Ovary (tissue), 9 donors: ENCODE measurements around the gene VBP1. TPM values are rescaled to one million over a fixed set of nuclear protein-coding genes. Genes with fewer than 3 reads are reported as not detected.

Experiments used
- DNase-seq, 5 donors: peaks; one replicate each; pipeline ENCODE4 v3.0.0-alpha.2; 2019 to 2020
- H3K27ac ChIP-seq, 2 donors: fragments of 200-600 bp; one replicate each; pipeline versions ENCODE4 v1.5.1 to v1.8.0; 2019 to 2022
- H3K27me3 ChIP-seq: fragments of 200-600 bp; one replicate; pipeline ENCODE4 v1.8.0; 2022
- H3K36me3 ChIP-seq: fragments of 200-600 bp; sonication (generic); one replicate; pipeline ENCODE4 v1.5.1; 2019
- H3K4me1 ChIP-seq: one replicate; pipeline ENCODE4 v1.8.1; 2013; ENCODE audit warnings: mild to moderate bottlenecking, moderate library complexity; ENCODE audit not compliant: insufficient read depth
- H3K4me3 ChIP-seq: fragments of 200-600 bp; sonication (generic); one replicate; pipeline ENCODE4 v1.5.1; 2017
- H3K9me3 ChIP-seq, 2 donors: fragments of 200-600 bp in 1 of 2; sonication (generic) in 1 of 2; one replicate each; pipeline versions ENCODE4 v1.5.1 to v1.8.1; 2013 to 2019; ENCODE audit warnings: mild to moderate bottlenecking in 1 of 2, moderate library complexity in 1 of 2
- EP300 ChIP-seq: sonication (generic); formaldehyde crosslinking; IDR thresholded peaks from one replicate; pipeline ENCODE4 v1.6.1; 2017; ENCODE audit warnings: antibody characterized with exemption
- POLR2A ChIP-seq: fragments of 450-650 bp; IDR thresholded peaks from one replicate; pipeline ENCODE4 v1.6.1; 2017; ENCODE audit warnings: antibody characterized with exemption, mild to moderate bottlenecking, moderate library complexity
- WGBS, 3 donors: extraction: QIAGEN DNeasy Blood & Tissue Kit in 1 of 3; methylation state at CpG; one replicate each; pipeline versions ENCODE4 v1.1.5 to v1.1.7; 2013 to 2017; 5-methylcytosine and 5-hydroxymethylcytosine counted together
- intact Hi-C, 4 donors: fragments of 100-400 bp; cut with DNase I; formaldehyde crosslinking; loops; one replicate each; pipeline versions ENCODE4 v1.11.0 to v1.15.1; 2022 to 2023
- polyA plus RNA-seq, 2 donors: library from polyadenylated mRNA; stranded (reverse); fragments of 200-250 nt in 1 of 2; fragments of 350-450 nt in 1 of 2; fragmentation: Illumina TruSeq in 1 of 2; extraction: RNeasy Lipid Tissue Mini Kit (QIAGEN cat#74804) in 1 of 2; gene quantifications; one replicate each; pipeline ENCODE4 v1.2.3, GENCODE V29; 2013 to 2014
- total RNA-seq, 7 donors: library from RNA; depleted of rRNA in 2 of 7; stranded (reverse); fragments of >200 nt in 2 of 7; fragmentation: NEBNext Ultra II Directional in 3 of 7; extraction: Animal tissue kit (Norgen Biotek cat#: 25700) in 3 of 7; gene quantifications; one replicate each; pipeline versions ENCODE4 v1.1.0 to v1.2.4, GENCODE V29; 2016 to 2023
- TF ChIP-seq, protein P1 (sequence below), 3 donors: fragments of 450-650 bp in 2 of 3; fragments of 200-600 bp in 1 of 3; IDR thresholded peaks; one replicate each; pipeline versions ENCODE4 v1.5.1 to v1.8.0; 2016 to 2022; ENCODE audit warnings: antibody characterized with exemption in 3 of 3, mild to moderate bottlenecking in 1 of 3
- donor health status: DM: no; HTN: no; CAD: no; lungs with moderate emphysema.
- donor health status: DM: no; HTN: no; CAD: no.
- donor health status: Bipolar disorder and iron deficiency.
- donor health status: DM: yes; HTN: yes; CAD: no.
- donor health status: DM: no; HTN: no; CAD: no.
- donor health status: DM: yes; HTN: yes; CAD: no.

VBP1 gene
- total and polyA plus RNA-seq, 9 donors, result 27.1 to 46.0 (median 34.3) TPM

DNA sequence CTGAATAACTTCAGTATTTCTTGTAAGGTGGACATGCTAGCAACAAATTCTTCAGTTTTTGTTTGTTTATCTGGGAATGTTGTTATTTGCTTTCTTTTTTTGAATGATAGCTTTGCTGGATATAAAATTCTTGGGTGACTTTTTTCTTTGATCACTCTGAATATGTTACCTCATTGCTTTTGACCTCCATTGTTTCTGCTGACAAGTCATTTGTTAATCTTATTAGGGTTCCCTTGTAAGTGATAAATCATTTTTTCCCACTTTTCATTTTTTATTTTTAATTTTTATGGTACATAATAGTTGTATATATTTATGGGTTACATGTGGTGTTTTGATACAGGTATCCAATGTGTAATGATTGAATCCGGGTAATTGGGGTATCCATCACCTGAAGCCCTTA, 54.7 kb downstream of the VBP1 start:
- H3K36me3 ChIP-seq, result no peaks in the 10 kb centered on the region
- intact Hi-C loops, result no loop called here
- H3K27ac ChIP-seq, result no peak overlapping the region
- DNase-seq, result no peak
- 85 to 91% (median 90%) methylated on average over 1 of the region's 1 CpG for WGBS, 3 donors
- H3K4me1 ChIP-seq, result no peaks in the 10 kb centered on the region
- no peaks in the 10 kb centered on the region for H3K9me3 ChIP-seq
- no peak for TF ChIP-seq POLR2A
- no peak for TF ChIP-seq EP300
- H3K4me3 ChIP-seq, result no peak overlapping the region
- H3K27me3 ChIP-seq, result no peaks in the 10 kb centered on the region

DNA sequence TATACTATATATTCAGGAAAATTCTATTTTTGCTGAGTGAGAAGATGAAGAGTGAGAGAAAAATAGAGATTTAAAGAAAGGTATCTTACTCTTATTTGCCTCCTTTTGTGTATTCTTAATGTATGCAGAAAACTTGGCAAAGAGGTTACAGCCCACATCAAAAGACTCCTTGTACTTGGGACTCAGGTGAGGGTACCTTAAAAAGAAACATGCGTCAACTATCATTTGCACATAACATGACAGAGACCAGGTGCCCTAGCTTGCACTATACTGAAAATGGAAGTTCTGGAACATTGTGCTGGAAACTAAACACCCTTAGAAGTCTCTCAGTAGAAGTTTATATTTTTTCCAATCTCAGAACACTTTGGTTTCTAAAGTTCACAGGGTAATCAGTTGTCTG, 63.6 kb downstream of the VBP1 start:
- no peaks in the 10 kb centered on the region for H3K36me3 ChIP-seq
- TF ChIP-seq POLR2A (no peak), EP300 (no peak)
- TF ChIP-seq, protein P1, sequence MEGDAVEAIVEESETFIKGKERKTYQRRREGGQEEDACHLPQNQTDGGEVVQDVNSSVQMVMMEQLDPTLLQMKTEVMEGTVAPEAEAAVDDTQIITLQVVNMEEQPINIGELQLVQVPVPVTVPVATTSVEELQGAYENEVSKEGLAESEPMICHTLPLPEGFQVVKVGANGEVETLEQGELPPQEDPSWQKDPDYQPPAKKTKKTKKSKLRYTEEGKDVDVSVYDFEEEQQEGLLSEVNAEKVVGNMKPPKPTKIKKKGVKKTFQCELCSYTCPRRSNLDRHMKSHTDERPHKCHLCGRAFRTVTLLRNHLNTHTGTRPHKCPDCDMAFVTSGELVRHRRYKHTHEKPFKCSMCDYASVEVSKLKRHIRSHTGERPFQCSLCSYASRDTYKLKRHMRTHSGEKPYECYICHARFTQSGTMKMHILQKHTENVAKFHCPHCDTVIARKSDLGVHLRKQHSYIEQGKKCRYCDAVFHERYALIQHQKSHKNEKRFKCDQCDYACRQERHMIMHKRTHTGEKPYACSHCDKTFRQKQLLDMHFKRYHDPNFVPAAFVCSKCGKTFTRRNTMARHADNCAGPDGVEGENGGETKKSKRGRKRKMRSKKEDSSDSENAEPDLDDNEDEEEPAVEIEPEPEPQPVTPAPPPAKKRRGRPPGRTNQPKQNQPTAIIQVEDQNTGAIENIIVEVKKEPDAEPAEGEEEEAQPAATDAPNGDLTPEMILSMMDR (IDR thresholded peaks at IDR 0.05), result no peak
- intact Hi-C loops, result no loop called here
- no peak for DNase-seq
- no peaks in the 10 kb centered on the region for H3K9me3 ChIP-seq
- H3K4me3 ChIP-seq, result no peak overlapping the region
- H3K27ac ChIP-seq, result no peak overlapping the region
- no peaks in the 10 kb centered on the region for H3K4me1 ChIP-seq
- no peaks in the 10 kb centered on the region for H3K27me3 ChIP-seq
- 87 to 94% (median 90%) methylated on average over 1 of the region's 1 CpG for WGBS, 3 donors

Other genes starting within 250 kb of the VBP1 start
- 10 to 100 TPM; 15.5 to 77.5 (median 23.9) TPM for gene F8, start 193.7 kb upstream of the VBP1 start, total RNA-seq
- gene F8, start 193.7 kb upstream of the VBP1 start, polyA plus RNA-seq, result 10 to 100 TPM; 15.3 to 18.9 TPM
- gene FUNDC2, start 189.6 kb upstream of the VBP1 start, total RNA-seq, result 100 to 1,000 TPM; 133 to 179 (median 144) TPM
- 100 to 1,000 TPM; 149 to 257 TPM for gene FUNDC2, start 189.6 kb upstream of the VBP1 start, polyA plus RNA-seq
- gene CMC4, start 145.3 kb upstream of the VBP1 start, total RNA-seq, result 10 to 100 TPM in 3 of 7 donors, 1 to 10 TPM in 4; 7.1 to 34.1 (median 9.3) TPM
- 10 to 100 TPM in 1 of 2 donors, 1 to 10 TPM in 1; 5.2 to 17.0 TPM for gene CMC4, start 145.3 kb upstream of the VBP1 start, polyA plus RNA-seq
- 10 to 100 TPM in 4 of 7 donors, 1 to 10 TPM in 2, under 1 TPM in 1; 0.36 to 29.0 (median 27.3) TPM for gene MTCP1, start 145.3 kb upstream of the VBP1 start, total RNA-seq
- gene MTCP1, start 145.3 kb upstream of the VBP1 start, polyA plus RNA-seq, result 10 to 100 TPM; 14.0 to 29.0 TPM
- 10 to 100 TPM in 5 of 7 donors, 1 to 10 TPM in 2; 4.3 to 15.1 (median 13.3) TPM for gene BRCC3, start 145.0 kb upstream of the VBP1 start, total RNA-seq
- gene BRCC3, start 145.0 kb upstream of the VBP1 start, polyA plus RNA-seq, result 10 to 100 TPM in 1 of 2 donors, 1 to 10 TPM in 1; 5.9 to 13.9 TPM
- gene RAB39B, start 48.0 kb downstream of the VBP1 start, total RNA-seq, result under 1 TPM; 0.10 to 0.82 (median 0.30) TPM
- 1 to 10 TPM in 1 of 2 donors, under 1 TPM in 1; 0.53 to 1.3 TPM for gene RAB39B, start 48.0 kb downstream of the VBP1 start, polyA plus RNA-seq
- gene CLIC2, start 118.2 kb downstream of the VBP1 start, total RNA-seq, result 10 to 100 TPM in 6 of 7 donors, 1 to 10 TPM in 1; 8.3 to 21.5 (median 18.9) TPM
- 10 to 100 TPM; 13.2 to 18.5 TPM for gene CLIC2, start 118.2 kb downstream of the VBP1 start, polyA plus RNA-seq
- gene F8A2, start 165.6 kb downstream of the VBP1 start, total RNA-seq, result 1 to 10 TPM in 2 of 7 donors, not detected in 5; 2.5 to 5.3 TPM
- gene F8A2, start 165.6 kb downstream of the VBP1 start, polyA plus RNA-seq, result not detected
- 10 to 100 TPM in 1 of 7 donors, 1 to 10 TPM in 5, not detected in 1; 1.5 to 17.3 (median 4.2) TPM for gene F8A3, start 242.2 kb downstream of the VBP1 start, total RNA-seq
- 10 to 100 TPM in 1 of 2 donors, 1 to 10 TPM in 1; 1.1 to 10.3 TPM for gene F8A3, start 242.2 kb downstream of the VBP1 start, polyA plus RNA-seq